SK-N-SH (cell line): ENCODE measurements around the gene SAT1. TPM values are rescaled to one million over a fixed set of nuclear protein-coding genes. Genes with fewer than 3 reads are reported as not detected.
A peak's percentile ranks its signal among the peaks of the same experiment; 100 is the strongest.

Source experiments
- CTCF ChIA-PET: fragments of 300-600, 350-600 bp; formaldehyde crosslinking; extraction: SDS; loops from one replicate; lab custom pipeline; 2021; lab: Yijun Ruan, JAX
- POLR2A ChIA-PET: fragments of 350-600 bp; sonication (Branson Sonifier 250); formaldehyde crosslinking; extraction: SDS; loops from one replicate; lab custom pipeline; 2020; ENCODE audit warnings: antibody characterized with exemption, inconsistent platforms; lab: Yijun Ruan, JAX
- DNase-seq: peaks from one replicate; pipeline ENCODE4 v3.0.0; 2012
- H2AFZ ChIP-seq: fragments of 200-600 bp; sonication (generic); 2 replicates; pipeline ENCODE4 v1.8.1; 2016; ENCODE audit warnings: antibody characterized with exemption, mild to moderate bottlenecking, low read depth
- H3F3A ChIP-seq: fragments of 200-600 bp; sonication (generic); replicated peaks from 2 replicates; pipeline ENCODE3; 2016; ENCODE audit warnings: antibody characterized with exemption, mild to moderate bottlenecking; ENCODE audit not compliant: insufficient read depth
- H3K27ac ChIP-seq, 2 experiments: fragments of 200-500 bp in 1 of 2; fragments of 200-600 bp in 1 of 2; sonication (Bioruptor generic) in 1 of 2; sonication (generic), shearing (Covaris generic) in 1 of 2; 2 replicates each; pipeline versions ENCODE4 v1.5.1 to v1.6.1; 2014 to 2016; ENCODE audit warnings: low read depth in 2 of 2, inconsistent platforms in 1 of 2, low read length in 1 of 2, mild to moderate bottlenecking in 1 of 2, mixed read lengths in 1 of 2
- H3K27me3 ChIP-seq: fragments of 200-600 bp; sonication (generic), shearing (Covaris generic); 2 replicates; pipeline ENCODE4 v1.6.1; 2016; ENCODE audit warnings: mixed run types; ENCODE audit not compliant: insufficient read depth
- H3K36me3 ChIP-seq, 2 experiments: fragments of 200-500 bp in 1 of 2; fragments of 200-600 bp in 1 of 2; sonication (Bioruptor generic) in 1 of 2; sonication (generic) in 1 of 2; replicated peaks in 1 of 2; 2 replicates each; pipeline versions ENCODE3 to v1.5.1; 2014 to 2016; ENCODE audit warnings: low read length in 1 of 2, mild to moderate bottlenecking in 1 of 2; ENCODE audit not compliant: insufficient read depth in 2 of 2, control insufficient read depth in 1 of 2
- H3K4me1 ChIP-seq, 2 experiments: fragments of 200-500 bp in 1 of 2; fragments of 200-600 bp in 1 of 2; sonication (Bioruptor generic) in 1 of 2; sonication (generic), shearing (Covaris generic) in 1 of 2; 2 replicates each; pipeline versions ENCODE4 v1.5.1 to v1.6.1; 2014 to 2016; ENCODE audit warnings: low read depth in 1 of 2, low read length in 1 of 2, mixed run types in 1 of 2; ENCODE audit not compliant: insufficient read depth in 2 of 2, control insufficient read depth in 1 of 2
- H3K4me2 ChIP-seq: fragments of 200-600 bp; sonication (generic), shearing (Covaris generic); 2 replicates; pipeline ENCODE4 v1.6.1; 2017; ENCODE audit warnings: mixed run types
- H3K4me3 ChIP-seq, 2 experiments: fragments of 200-500 bp in 1 of 2; fragments of 200-600 bp in 1 of 2; sonication (Bioruptor generic) in 1 of 2; sonication (generic), shearing (Covaris generic) in 1 of 2; 2 replicates each; pipeline versions ENCODE4 v1.5.1 to v1.8.1; 2014 to 2016; ENCODE audit warnings: low read depth in 2 of 2, inconsistent platforms in 1 of 2, low read length in 1 of 2, mild to moderate bottlenecking in 1 of 2, mixed read lengths in 1 of 2, moderate library complexity in 1 of 2
- H3K79me2 ChIP-seq: fragments of 200-600 bp; sonication (generic); 2 replicates; pipeline ENCODE4 v1.8.1; 2017; ENCODE audit warnings: mild to moderate bottlenecking; ENCODE audit not compliant: insufficient read depth
- H3K9ac ChIP-seq: fragments of 200-600 bp; sonication (generic); 2 replicates; pipeline ENCODE4 v1.6.1; 2017; ENCODE audit warnings: mixed run types
- H3K9me2 ChIP-seq: fragments of 200-600 bp; sonication (generic); 2 replicates; pipeline ENCODE4 v1.6.1; 2017; ENCODE audit warnings: mixed run types
- H3K9me3 ChIP-seq: fragments of 200-600 bp; sonication (generic); 2 replicates; pipeline ENCODE4 v1.6.1; 2017; ENCODE audit warnings: mixed run types, mild to moderate bottlenecking, moderate library complexity
- H4K20me1 ChIP-seq: fragments of 200-600 bp; sonication (generic); 2 replicates; pipeline ENCODE4 v1.6.1; 2017; ENCODE audit warnings: mild to moderate bottlenecking, mixed run types; ENCODE audit not compliant: insufficient read depth
- ELF1 ChIP-seq: IDR thresholded peaks from 2 replicates; pipeline ENCODE4 v1.4.0; 2012
- EZH2phosphoT487 ChIP-seq: fragments of 200-600 bp; sonication (generic); IDR thresholded peaks from 2 replicates; pipeline ENCODE4 v1.6.1; 2017; ENCODE audit warnings: low read depth, mixed run types, mild to moderate bottlenecking, antibody characterized with exemption, moderate library complexity, borderline replicate concordance
- FOXJ3 ChIP-seq: sonication (generic); formaldehyde crosslinking; IDR thresholded peaks from 2 replicates; pipeline ENCODE4 v1.5.1; 2020; ENCODE audit warnings: mild to moderate bottlenecking, missing genetic modification reagents
- FOXM1 ChIP-seq: IDR thresholded peaks from 2 replicates; pipeline ENCODE4 v1.4.0; 2012; ENCODE audit warnings: low read depth, mild to moderate bottlenecking
- GATA2 ChIP-seq: sonication (generic); formaldehyde crosslinking; IDR thresholded peaks from 2 replicates; pipeline ENCODE4 v1.5.0; 2020; ENCODE audit warnings: mild to moderate bottlenecking, missing genetic modification reagents
- IRF3 ChIP-seq: fragments of 150-350 bp; IDR thresholded peaks from 2 replicates; pipeline ENCODE4 v1.6.1; 2016; ENCODE audit warnings: mild to moderate bottlenecking, low read depth, low read length
- JUND ChIP-seq: IDR thresholded peaks from 2 replicates; pipeline ENCODE4 v1.4.0; 2012
- MAX ChIP-seq: IDR thresholded peaks from 2 replicates; pipeline ENCODE4 v1.4.0; 2012; ENCODE audit warnings: low read depth
- MEF2A ChIP-seq: IDR thresholded peaks from 2 replicates; pipeline ENCODE4 v1.4.0; 2012; ENCODE audit warnings: low read depth, borderline replicate concordance
- NFIC ChIP-seq: IDR thresholded peaks from 2 replicates; pipeline ENCODE4 v1.4.0; 2012; ENCODE audit warnings: borderline replicate concordance
- RCOR1 ChIP-seq: fragments of 150-350 bp; IDR thresholded peaks from 2 replicates; pipeline ENCODE4 v1.6.1; 2017; ENCODE audit warnings: antibody characterized with exemption, low read length
- REST ChIP-seq: IDR thresholded peaks from 2 replicates; pipeline ENCODE4 v1.6.1; 2012; ENCODE audit warnings: mild to moderate bottlenecking, low read depth, low read length, moderate library complexity
- RFX5 ChIP-seq: IDR thresholded peaks from 2 replicates; pipeline ENCODE4 v1.6.1; 2012; ENCODE audit warnings: mild to moderate bottlenecking, improper control_type of control experiment, low read length
- RXRA ChIP-seq: IDR thresholded peaks from 2 replicates; pipeline ENCODE4 v1.4.0; 2012; ENCODE audit warnings: low read depth, mild to moderate bottlenecking, borderline replicate concordance
- SMC3 ChIP-seq: IDR thresholded peaks from 2 replicates; pipeline ENCODE4 v1.6.1; 2012; ENCODE audit warnings: low read depth, low read length, improper control_type of control experiment
- TAF1 ChIP-seq: IDR thresholded peaks from 2 replicates; pipeline ENCODE4 v1.6.1; 2012; ENCODE audit warnings: low read depth, mild to moderate bottlenecking, low read length, moderate library complexity, borderline replicate concordance
- TCF12 ChIP-seq: IDR thresholded peaks from 2 replicates; pipeline ENCODE4 v1.4.0; 2012
- USF1 ChIP-seq: IDR thresholded peaks from 2 replicates; pipeline ENCODE4 v1.4.0; 2012; ENCODE audit warnings: low read depth, borderline replicate concordance
- USF2 ChIP-seq: fragments of 150-350 bp; IDR thresholded peaks from 2 replicates; pipeline ENCODE4 v1.6.1; 2017; ENCODE audit warnings: antibody characterized with exemption, low read length, low read depth, borderline replicate concordance
- YY1 ChIP-seq: IDR thresholded peaks from 2 replicates; pipeline ENCODE4 v1.4.0; 2012; ENCODE audit warnings: low read depth, mild to moderate bottlenecking
- WGBS: methylation state at CpG from one replicate; pipeline ENCODE4 v1.1.6; 2017; ENCODE audit warnings: low lambda C conversion rate; 5-methylcytosine and 5-hydroxymethylcytosine counted together
- polyA plus RNA-seq, 3 experiments: library from polyadenylated mRNA; depleted of rRNA; stranded (reverse); fragments of >200 nt; gene quantifications; 2 replicates each; pipeline ENCODE4 v1.2.3, GENCODE V29; 2012

SAT1 gene
- polyA plus RNA-seq, 1 of the 3 experiments (the other 2 are of a cell fraction), result 131 TPM

- TF ChIP-seq REST (no peak), GATA2 (CRISPR knock-in tag) (no peak), SMC3 (no peak), MAX (no peak), JUND (no peak), TAF1 (no peak)
These were observed 856 bp downstream of the SAT1 start (continued) for GRCh38 chrX:23783589-23784469.

GRCh38 chrX:23784470-23785331, 1.7 kb downstream of the SAT1 start:
- peak overlapping the region in 1 of 2 experiments; percentile 72; a peak in 2 of 4 replicates for H3K4me3 ChIP-seq
- H3K4me2 ChIP-seq, result peak overlapping the region; percentile 60
- H3K27me3 ChIP-seq, result no peaks in the 10 kb centered on the region; the same call in 1 of the 2 replicates
- WGBS, result 38% methylated on average over 8 of the region's 8 CpGs
- TF ChIP-seq YY1 (no peak), IRF3 (no peak), RCOR1 (no peak), NFIC (no peak), RXRA (no peak), TCF12 (no peak), RFX5 (no peak), USF2 (no peak), EZH2phosphoT487 (no peak), FOXM1 (no peak), USF1 (no peak), FOXJ3 (no peak), ELF1 (no peak), MEF2A (no peak), SMC3 (no peak), MAX (no peak), JUND (no peak), TAF1 (no peak)
- no peak overlapping the region for H2AFZ ChIP-seq
- CTCF ChIA-PET, result interaction anchor here (0.6 to 5.9 kb wide), 3 partner anchors 117 to 1218 kb away, joined by 3 to 63 read pairs (median 3); no protein-coding TSS in a partner anchor
- H3K36me3 ChIP-seq, result peaks cover 0 to 10% of the 10 kb centered on the region in 2 experiments
- no peaks in the 10 kb centered on the region for H3K9me2 ChIP-seq
- peaks cover 25% of the 10 kb centered on the region for H3F3A ChIP-seq
- peak overlapping the region; percentile 89; the same call in 1 of the 2 replicates for H3K9ac ChIP-seq
- DNase-seq, result no peak
- H3K4me1 ChIP-seq, result no peaks in the 10 kb centered on the region; a peak in 2 of 4 replicates
- H3K9me3 ChIP-seq, result no peaks in the 10 kb centered on the region
- peak overlapping the region in 1 of 2 experiments; percentile 73; a peak in 2 of 4 replicates for H3K27ac ChIP-seq
- 0 out of 2 replicates have a peak, but pooled peaks cover 5% of the 10 kb centered on the region for H4K20me1 ChIP-seq
- H3K79me2 ChIP-seq, result peaks cover 11% of the 10 kb centered on the region
- POLR2A ChIA-PET, result interaction anchor here (1.5 kb wide), 1 partner anchor 118 kb away, joined by 5 read pairs; no protein-coding TSS in a partner anchor
